Measurements from ENCODE around the gene POLR2E.

DNA sequence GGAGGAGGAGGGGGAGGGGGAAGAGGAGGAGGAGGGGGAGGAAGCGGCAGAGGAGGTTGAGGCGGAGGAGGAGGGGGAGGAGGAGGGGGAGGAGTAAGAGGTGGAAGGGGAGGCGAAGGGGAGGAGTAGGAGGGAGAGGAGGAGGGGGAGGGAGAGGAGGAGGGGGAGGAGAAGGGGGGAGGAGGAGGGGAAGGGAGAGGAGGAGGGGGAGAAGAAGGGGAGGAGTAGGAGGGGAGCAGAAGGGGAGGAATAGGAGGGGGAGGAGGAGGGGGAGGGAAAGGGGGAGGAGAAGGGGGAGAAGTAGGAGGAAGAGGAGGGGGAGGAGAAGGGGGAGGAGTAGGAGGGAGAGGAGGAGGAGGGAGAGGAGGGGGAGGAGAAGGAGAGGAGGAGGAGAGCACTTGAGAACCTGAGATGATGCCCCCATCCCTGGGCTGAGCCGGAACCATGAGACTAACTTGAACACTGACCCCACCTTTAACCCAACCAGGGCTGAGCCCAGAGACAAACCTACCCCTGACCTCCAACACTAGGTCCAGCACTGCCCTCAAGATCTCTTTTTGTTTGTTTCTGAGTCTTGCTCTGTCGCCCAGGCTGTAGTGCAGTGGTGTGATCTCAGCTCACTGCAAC is 42.7 kb downstream of the POLR2E start:
- TF ChIP-seq, protein P1, sequence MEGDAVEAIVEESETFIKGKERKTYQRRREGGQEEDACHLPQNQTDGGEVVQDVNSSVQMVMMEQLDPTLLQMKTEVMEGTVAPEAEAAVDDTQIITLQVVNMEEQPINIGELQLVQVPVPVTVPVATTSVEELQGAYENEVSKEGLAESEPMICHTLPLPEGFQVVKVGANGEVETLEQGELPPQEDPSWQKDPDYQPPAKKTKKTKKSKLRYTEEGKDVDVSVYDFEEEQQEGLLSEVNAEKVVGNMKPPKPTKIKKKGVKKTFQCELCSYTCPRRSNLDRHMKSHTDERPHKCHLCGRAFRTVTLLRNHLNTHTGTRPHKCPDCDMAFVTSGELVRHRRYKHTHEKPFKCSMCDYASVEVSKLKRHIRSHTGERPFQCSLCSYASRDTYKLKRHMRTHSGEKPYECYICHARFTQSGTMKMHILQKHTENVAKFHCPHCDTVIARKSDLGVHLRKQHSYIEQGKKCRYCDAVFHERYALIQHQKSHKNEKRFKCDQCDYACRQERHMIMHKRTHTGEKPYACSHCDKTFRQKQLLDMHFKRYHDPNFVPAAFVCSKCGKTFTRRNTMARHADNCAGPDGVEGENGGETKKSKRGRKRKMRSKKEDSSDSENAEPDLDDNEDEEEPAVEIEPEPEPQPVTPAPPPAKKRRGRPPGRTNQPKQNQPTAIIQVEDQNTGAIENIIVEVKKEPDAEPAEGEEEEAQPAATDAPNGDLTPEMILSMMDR (IDR thresholded peaks at IDR 0.05; ENCODE audit: insufficient read depth, low read length), result no peak
- TF ChIP-seq, protein P2, sequence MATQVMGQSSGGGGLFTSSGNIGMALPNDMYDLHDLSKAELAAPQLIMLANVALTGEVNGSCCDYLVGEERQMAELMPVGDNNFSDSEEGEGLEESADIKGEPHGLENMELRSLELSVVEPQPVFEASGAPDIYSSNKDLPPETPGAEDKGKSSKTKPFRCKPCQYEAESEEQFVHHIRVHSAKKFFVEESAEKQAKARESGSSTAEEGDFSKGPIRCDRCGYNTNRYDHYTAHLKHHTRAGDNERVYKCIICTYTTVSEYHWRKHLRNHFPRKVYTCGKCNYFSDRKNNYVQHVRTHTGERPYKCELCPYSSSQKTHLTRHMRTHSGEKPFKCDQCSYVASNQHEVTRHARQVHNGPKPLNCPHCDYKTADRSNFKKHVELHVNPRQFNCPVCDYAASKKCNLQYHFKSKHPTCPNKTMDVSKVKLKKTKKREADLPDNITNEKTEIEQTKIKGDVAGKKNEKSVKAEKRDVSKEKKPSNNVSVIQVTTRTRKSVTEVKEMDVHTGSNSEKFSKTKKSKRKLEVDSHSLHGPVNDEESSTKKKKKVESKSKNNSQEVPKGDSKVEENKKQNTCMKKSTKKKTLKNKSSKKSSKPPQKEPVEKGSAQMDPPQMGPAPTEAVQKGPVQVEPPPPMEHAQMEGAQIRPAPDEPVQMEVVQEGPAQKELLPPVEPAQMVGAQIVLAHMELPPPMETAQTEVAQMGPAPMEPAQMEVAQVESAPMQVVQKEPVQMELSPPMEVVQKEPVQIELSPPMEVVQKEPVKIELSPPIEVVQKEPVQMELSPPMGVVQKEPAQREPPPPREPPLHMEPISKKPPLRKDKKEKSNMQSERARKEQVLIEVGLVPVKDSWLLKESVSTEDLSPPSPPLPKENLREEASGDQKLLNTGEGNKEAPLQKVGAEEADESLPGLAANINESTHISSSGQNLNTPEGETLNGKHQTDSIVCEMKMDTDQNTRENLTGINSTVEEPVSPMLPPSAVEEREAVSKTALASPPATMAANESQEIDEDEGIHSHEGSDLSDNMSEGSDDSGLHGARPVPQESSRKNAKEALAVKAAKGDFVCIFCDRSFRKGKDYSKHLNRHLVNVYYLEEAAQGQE (IDR thresholded peaks at IDR 0.05; ENCODE audit: insufficient replicate concordance, low read depth), result no peak
- TF ChIP-seq POLR2AphosphoS5 (IDR thresholded peaks at IDR 0.05; ENCODE audit: low read depth) (no peak), GABPA (IDR thresholded peaks at IDR 0.05; ENCODE audit: low read depth) (no peak), SPI1 (IDR thresholded peaks at IDR 0.05; ENCODE audit: borderline replicate concordance, low read depth) (no peak)
